BLaER1 treated with 17β-estradiol and CSF1 and Interleukin-3, amounts not matched to agents 10 nM and 100 nM (cell line): ENCODE results near the gene POLR1H.
"Not testable (repeated sequence)": the region's sequence is repeated elsewhere in the genome, so short reads cannot be mapped to it uniquely, and the experiment has no call there.

Experiments used
- H3K27ac ChIP-seq, 11 experiments: shearing (Covaris generic); formaldehyde crosslinking; 2 replicates each; pipeline ENCODE4 v1.8.1; 2022
- H3K27me3 ChIP-seq, 11 experiments: shearing (Covaris generic); formaldehyde crosslinking; 2 replicates each; pipeline ENCODE4 v1.8.1; 2022
- H3K36me3 ChIP-seq, 11 experiments: shearing (Covaris generic); formaldehyde crosslinking; 2 replicates each; pipeline ENCODE4 v1.8.1; 2022
- H3K4me1 ChIP-seq, 10 experiments: shearing (Covaris generic); formaldehyde crosslinking; 2 replicates each; pipeline ENCODE4 v1.8.1; 2022
- H3K4me2 ChIP-seq, 11 experiments: shearing (Covaris generic); formaldehyde crosslinking; 2 replicates each; pipeline ENCODE4 v1.8.1; 2022
- H3K4me3 ChIP-seq, 10 experiments: shearing (Covaris generic); formaldehyde crosslinking; 2 replicates each; pipeline ENCODE4 v1.8.1; 2022
- H3K9ac ChIP-seq, 11 experiments: shearing (Covaris generic); formaldehyde crosslinking; 2 replicates each; pipeline ENCODE4 v1.8.1; 2022
- H3K9me3 ChIP-seq, 11 experiments: shearing (Covaris generic); formaldehyde crosslinking; replicated peaks in 1 of 11; 2 replicates each; pipeline ENCODE4 v1.8.1; 2022
- H4K20me1 ChIP-seq, 11 experiments: shearing (Covaris generic); formaldehyde crosslinking; 2 replicates each; pipeline ENCODE4 v1.8.1; 2022
- Cebpa-rat ChIP-seq, 11 experiments: shearing (Covaris generic); IDR thresholded peaks; 2 replicates each; pipeline ENCODE4 v1.8.1; 2022

The POLR1H gene

GRCh38 chr6:30061092-30061857, at the start of gene POLR1H:
POLR1H (plus strand) TSS chr6:30061265; CDS start chr6:30061525, 260 bp downstream.
- no peaks in the 10 kb centered on the region for H3K9me3 ChIP-seq
- peak within 1 kb of the TSS; percentile 82 to 92 (median 89) for H3K9ac ChIP-seq
- no peak for TF ChIP-seq Cebpa-rat (IDR thresholded peaks at IDR 0.05)
- H4K20me1 ChIP-seq = no peaks in the 10 kb centered on the region
- H3K4me2 ChIP-seq = peak within 1 kb of the TSS; percentile 90 to 98 (median 94)
- H3K4me3 ChIP-seq = peak within 1 kb of the TSS; percentile 80 to 94 (median 87)
- peaks cover 28 to 54% (median 37%) of the 10 kb centered on the region in 11 experiments for H3K36me3 ChIP-seq
- H3K4me1 ChIP-seq = peaks cover 42 to 57% (median 48%) of the 10 kb centered on the region in 10 experiments
- no peaks in the 10 kb centered on the region for H3K27me3 ChIP-seq
- peak within 1 kb of the TSS; percentile 71 to 92 (median 87) for H3K27ac ChIP-seq

- Histone ChIP-seq H3K4me2 (no peak overlapping the region), H3K4me3 (no peak overlapping the region), H3K9ac (no peak overlapping the region), H3K4me1 (no peaks in the 10 kb centered on the region), H3K27me3 (peaks cover 5 to 12% (median 11%) of the 10 kb centered on the region in 11 experiments), H3K36me3 (peaks cover 0 to 6% (median 0%) of the 10 kb centered on the region in 11 experiments; a peak in 2 of 22 replicates), H3K27ac (no peak overlapping the region), H3K9me3 (no peaks in the 10 kb centered on the region), H4K20me1 (no peaks in the 10 kb centered on the region; a peak in 2 of 22 replicates)
- TF ChIP-seq Cebpa-rat (IDR thresholded peaks at IDR 0.05) = no peak
Measured at GRCh38 chr6:30013291-30013922, 47.7 kb upstream of the POLR1H start.

- Histone ChIP-seq H3K36me3 (peaks cover 0 to 15% (median 0%) of the 10 kb centered on the region in 11 experiments; a peak in 3 of 22 replicates), H3K4me1 (peaks cover 0 to 12% (median 0%) of the 10 kb centered on the region in 10 experiments; a peak in 7 of 20 replicates), H4K20me1 (no peaks in the 10 kb centered on the region), H3K4me2 (peak overlapping the region in 1 of 11 experiments; percentile 32; a peak in 2 of 22 replicates), H3K27me3 (no peaks in the 10 kb centered on the region), H3K27ac (no peak overlapping the region), H3K4me3 (no peak overlapping the region), H3K9me3 (no peaks in the 10 kb centered on the region), H3K9ac (no peak overlapping the region)
- TF ChIP-seq Cebpa-rat (IDR thresholded peaks at IDR 0.05) = no peak
Measured at GRCh38 chr6:30019819-30020218, 41.2 kb upstream of the POLR1H start.

GRCh38 chr6:30020626-30021025, 40.4 kb upstream of the POLR1H start:
- TF ChIP-seq Cebpa-rat (IDR thresholded peaks at IDR 0.05) = no peak
- H3K4me2 ChIP-seq = peak overlapping the region in 4 of 11 experiments; percentile 12 to 32 (median 21); a peak in 5 of 22 replicates
- peaks cover 0 to 15% (median 0%) of the 10 kb centered on the region in 11 experiments; a peak in 3 of 22 replicates for H3K36me3 ChIP-seq
- no peaks in the 10 kb centered on the region for H4K20me1 ChIP-seq
- H3K9me3 ChIP-seq = no peaks in the 10 kb centered on the region
- no peaks in the 10 kb centered on the region for H3K27me3 ChIP-seq
- H3K27ac ChIP-seq = no peak overlapping the region
- no peak overlapping the region for H3K4me3 ChIP-seq
- no peak overlapping the region for H3K9ac ChIP-seq
- peaks cover 0 to 12% (median 0%) of the 10 kb centered on the region in 10 experiments; a peak in 7 of 20 replicates for H3K4me1 ChIP-seq

- H4K20me1 ChIP-seq = no peaks in the 10 kb centered on the region
- H3K4me1 ChIP-seq = peaks cover 0 to 12% (median 0%) of the 10 kb centered on the region in 10 experiments; a peak in 7 of 20 replicates
- no peaks in the 10 kb centered on the region for H3K27me3 ChIP-seq
- no peak overlapping the region for H3K4me2 ChIP-seq
- no peak overlapping the region for H3K27ac ChIP-seq
- H3K9ac ChIP-seq = no peak overlapping the region
- H3K9me3 ChIP-seq = no peaks in the 10 kb centered on the region
- TF ChIP-seq Cebpa-rat (IDR thresholded peaks at IDR 0.05) = no peak
- H3K4me3 ChIP-seq = no peak overlapping the region
- peaks cover 0 to 15% (median 0%) of the 10 kb centered on the region in 11 experiments; a peak in 3 of 22 replicates for H3K36me3 ChIP-seq
Measured at GRCh38 chr6:30022189-30022588, 38.9 kb upstream of the POLR1H start.

- not testable (repeated sequence) for H3K4me3 ChIP-seq, H3K27me3 ChIP-seq, H3K4me2 ChIP-seq, H3K9ac ChIP-seq, H4K20me1 ChIP-seq, H3K9me3 ChIP-seq, H3K27ac ChIP-seq
- Histone ChIP-seq H3K4me1 (peaks cover 0 to 12% (median 0%) of the 10 kb centered on the region in 10 experiments; a peak in 7 of 20 replicates), H3K36me3 (peaks cover 0 to 15% (median 0%) of the 10 kb centered on the region in 11 experiments; a peak in 3 of 22 replicates)
Measured at GRCh38 chr6:30022712-30023111, 38.4 kb upstream of the POLR1H start.

GRCh38 chr6:30025186-30025585, 35.9 kb upstream of the POLR1H start:
- Histone ChIP-seq H4K20me1 (no peaks in the 10 kb centered on the region), H3K4me3 (no peak overlapping the region), H3K9ac (no peak overlapping the region)

GRCh38 chr6:30029588-30029987, 31.5 kb upstream of the POLR1H start:
- peaks cover 0 to 13% (median 3%) of the 10 kb centered on the region in 11 experiments; a peak in 11 of 22 replicates for H3K36me3 ChIP-seq
- H3K27ac ChIP-seq = no peak overlapping the region
- H3K4me2 ChIP-seq = no peak overlapping the region
- no peak overlapping the region for H3K4me3 ChIP-seq
- H3K4me1 ChIP-seq = peaks cover 0 to 6% (median 0%) of the 10 kb centered on the region in 10 experiments; a peak in 1 of 20 replicates
- no peak for TF ChIP-seq Cebpa-rat (IDR thresholded peaks at IDR 0.05)
- H3K27me3 ChIP-seq = no peaks in the 10 kb centered on the region
- no peak overlapping the region for H3K9ac ChIP-seq
- no peaks in the 10 kb centered on the region for H4K20me1 ChIP-seq
- H3K9me3 ChIP-seq = no peaks in the 10 kb centered on the region

More at GRCh38 chr6:30025186-30025585, 35.9 kb upstream of the POLR1H start:
- Histone ChIP-seq H3K9me3 (no peaks in the 10 kb centered on the region), H3K36me3 (peaks cover 0 to 11% (median 0%) of the 10 kb centered on the region in 11 experiments; a peak in 3 of 22 replicates), H3K4me1 (peaks cover 0 to 15% (median 0%) of the 10 kb centered on the region in 10 experiments; a peak in 7 of 20 replicates), H3K27ac (no peak overlapping the region), H3K4me2 (no peak overlapping the region), H3K27me3 (no peaks in the 10 kb centered on the region)
- TF ChIP-seq Cebpa-rat (IDR thresholded peaks at IDR 0.05) = no peak

- Histone ChIP-seq H3K27ac (no peak overlapping the region), H3K36me3 (peaks cover 0 to 24% (median 8%) of the 10 kb centered on the region in 11 experiments; a peak in 11 of 22 replicates), H3K9ac (no peak overlapping the region), H3K4me2 (no peak overlapping the region), H4K20me1 (no peaks in the 10 kb centered on the region), H3K4me1 (peaks cover 0 to 13% (median 0%) of the 10 kb centered on the region in 10 experiments; a peak in 4 of 20 replicates), H3K9me3 (no peaks in the 10 kb centered on the region), H3K4me3 (no peak overlapping the region), H3K27me3 (no peaks in the 10 kb centered on the region)
- TF ChIP-seq Cebpa-rat (IDR thresholded peaks at IDR 0.05) = no peak
Measured at GRCh38 chr6:30031381-30031780, 29.7 kb upstream of the POLR1H start.

- not testable (repeated sequence) for H3K4me2 ChIP-seq, H3K27ac ChIP-seq, H3K9ac ChIP-seq
Measured at GRCh38 chr6:30033440-30033839, 27.6 kb upstream of the POLR1H start.

More at GRCh38 chr6:30033440-30033839, 27.6 kb upstream of the POLR1H start:
- Histone ChIP-seq H3K36me3 (peaks cover 0 to 24% (median 8%) of the 10 kb centered on the region in 11 experiments; a peak in 11 of 22 replicates), H3K4me1 (peaks cover 0 to 13% (median 0%) of the 10 kb centered on the region in 10 experiments; a peak in 4 of 20 replicates)
- H3K4me3 ChIP-seq, H3K27me3 ChIP-seq, H4K20me1 ChIP-seq, H3K9me3 ChIP-seq: not testable (repeated sequence)
